H1 (cell line): Measurements from ENCODE around the gene EIF2B2. TPM values are rescaled to one million over a fixed set of nuclear protein-coding genes. Genes with fewer than 3 reads are reported as not detected.

Source experiments
- CTCF ChIA-PET: fragments of 300-600 bp; sonication (Branson Sonifier 250); formaldehyde crosslinking; loops from one replicate; lab custom pipeline; 2021; ENCODE audit not compliant: partially characterized antibody; lab: Charles Lee
- POLR2A ChIA-PET: fragments of 300-600 bp; sonication (Branson Sonifier 250); formaldehyde crosslinking; loops from one replicate; lab custom pipeline; 2021; ENCODE audit warnings: inconsistent platforms; ENCODE audit not compliant: partially characterized antibody; lab: Charles Lee
- DNase-seq, 2 experiments: peaks; one replicate each; pipeline versions ENCODE4 v3.0.0 to v3.0.0-alpha.2; 2010 to 2022; ENCODE audit warnings: low spot score in 2 of 2, low read depth in 1 of 2, mixed read lengths in 1 of 2
- FAIRE-seq: peaks from 2 replicates; lab custom pipeline; 2011; peaks lifted over from hg19 to GRCh38; lab: Jason Lieb, UNC
- H2AFZ ChIP-seq: 2 replicates; pipeline ENCODE4 v1.8.1; 2012; ENCODE audit warnings: low read length, inconsistent platforms
- H2AK5ac ChIP-seq: 2 replicates; pipeline ENCODE4 v1.6.1; 2013; ENCODE audit warnings: low read depth, low read length
- H2BK120ac ChIP-seq: replicated peaks from 2 replicates; pipeline ENCODE3; 2013; ENCODE audit warnings: low read depth, low read length, inconsistent platforms
- H2BK12ac ChIP-seq: 2 replicates; pipeline ENCODE4 v1.6.1; 2013; ENCODE audit warnings: low read depth, low read length
- H2BK15ac ChIP-seq: 2 replicates; pipeline ENCODE4 v1.6.1; 2013; ENCODE audit warnings: low read length
- H2BK20ac ChIP-seq: 2 replicates; pipeline ENCODE4 v1.6.1; 2013; ENCODE audit warnings: low read length
- H2BK5ac ChIP-seq: 2 replicates; pipeline ENCODE4 v1.6.1; 2013; ENCODE audit warnings: low read depth, low read length
- H3K14ac ChIP-seq: 2 replicates; pipeline ENCODE4 v1.6.1; 2013; ENCODE audit warnings: inconsistent platforms; ENCODE audit not compliant: insufficient read length
- H3K18ac ChIP-seq: 2 replicates; pipeline ENCODE4 v1.6.1; 2013; ENCODE audit warnings: low read length; ENCODE audit errors: extremely low read depth
- H3K23ac ChIP-seq: 2 replicates; pipeline ENCODE4 v1.6.1; 2013; ENCODE audit warnings: inconsistent platforms; ENCODE audit not compliant: insufficient read length
- H3K23me2 ChIP-seq: 2 replicates; pipeline ENCODE4 v1.6.1; 2013; ENCODE audit warnings: low read depth, low read length
- H3K27ac ChIP-seq: 2 replicates; pipeline ENCODE4 v1.6.1; 2011; ENCODE audit warnings: low read depth, low read length, inconsistent platforms
- H3K27me3 ChIP-seq, 4 experiments: replicated peaks in 1 of 4; 1 replicate in 1 of 4; 2 replicates in 3 of 4; pipeline versions ENCODE4 v1.6.1 to v1.8.1; 2011 to 2013; ENCODE audit warnings: low read length in 3 of 4, mild to moderate bottlenecking in 3 of 4, inconsistent platforms in 2 of 4, mixed read lengths in 2 of 4, moderate library complexity in 1 of 4; ENCODE audit not compliant: control insufficient read depth in 3 of 4, insufficient read depth in 3 of 4; ENCODE audit errors: extremely low read depth in 1 of 4
- H3K36me3 ChIP-seq, 4 experiments: 2 replicates each; pipeline versions ENCODE4 v1.6.1 to v1.8.1; 2011 to 2013; ENCODE audit warnings: mild to moderate bottlenecking in 4 of 4, low read length in 3 of 4, moderate library complexity in 2 of 4, control low read depth in 1 of 4, inconsistent platforms in 1 of 4; ENCODE audit not compliant: insufficient read depth in 4 of 4, control insufficient read depth in 2 of 4
- H3K4ac ChIP-seq: replicated peaks from 2 replicates; pipeline ENCODE3; 2013; ENCODE audit warnings: low read length, low read depth, mixed read lengths, inconsistent platforms; ENCODE audit not compliant: insufficient read length
- H3K4me1 ChIP-seq, 4 experiments: replicated peaks in 1 of 4; 1 replicate in 1 of 4; 2 replicates in 3 of 4; pipeline versions ENCODE4 v1.6.1 to v1.8.1; 2011 to 2013; ENCODE audit warnings: low read length in 3 of 4, inconsistent platforms in 2 of 4, mixed read lengths in 1 of 4; ENCODE audit not compliant: insufficient read depth in 4 of 4, control insufficient read depth in 3 of 4
- H3K4me2 ChIP-seq, 2 experiments: 2 replicates each; pipeline versions ENCODE4 v1.6.1 to v1.8.1; 2011 to 2013; ENCODE audit warnings: low read depth in 2 of 2, low read length in 2 of 2, control low read depth in 1 of 2, inconsistent platforms in 1 of 2, mild to moderate bottlenecking in 1 of 2; ENCODE audit not compliant: insufficient read depth in 1 of 2
- H3K4me3 ChIP-seq, 4 experiments: fragments of 200-600, 300-600 bp in 1 of 4; sonication (generic), shearing (Covaris generic), sonication (Bioruptor Twin) in 1 of 4; 2 replicates each; pipeline versions ENCODE4 v1.5.1 to v1.8.1; 2011 to 2016; ENCODE audit warnings: low read length in 4 of 4, low read depth in 3 of 4, control low read depth in 2 of 4, inconsistent platforms in 2 of 4, mild to moderate bottlenecking in 2 of 4, mixed read lengths in 1 of 4, moderate library complexity in 1 of 4; ENCODE audit not compliant: insufficient read depth in 2 of 4; ENCODE audit errors: extremely low read depth in 1 of 4
- H3K56ac ChIP-seq: replicated peaks from 2 replicates; pipeline ENCODE3; 2013; ENCODE audit warnings: low read depth, mild to moderate bottlenecking, mixed read lengths, low read length, inconsistent platforms; ENCODE audit not compliant: insufficient read length
- H3K79me1 ChIP-seq: 2 replicates; pipeline ENCODE4 v1.6.1; 2013; ENCODE audit warnings: low read depth, low read length, control low read depth
- H3K79me2 ChIP-seq, 2 experiments: 2 replicates each; pipeline versions ENCODE4 v1.6.1 to v1.8.1; 2012 to 2013; ENCODE audit warnings: low read length in 2 of 2, mild to moderate bottlenecking in 2 of 2, inconsistent platforms in 1 of 2; ENCODE audit not compliant: insufficient read depth in 2 of 2, control insufficient read depth in 1 of 2
- H3K9ac ChIP-seq, 4 experiments: replicated peaks in 1 of 4; 1 replicate in 1 of 4; 2 replicates in 3 of 4; pipeline versions ENCODE4 v1.6.1 to v1.8.1; 2011 to 2013; ENCODE audit warnings: low read depth in 3 of 4, low read length in 3 of 4, control low read depth in 2 of 4, mild to moderate bottlenecking in 2 of 4, moderate library complexity in 2 of 4, inconsistent platforms in 1 of 4; ENCODE audit errors: extremely low read depth in 1 of 4
- H3K9me3 ChIP-seq, 2 experiments: 2 replicates each; pipeline versions ENCODE4 v1.6.1 to v1.8.1; 2012 to 2013; ENCODE audit warnings: mild to moderate bottlenecking in 2 of 2, moderate library complexity in 2 of 2, control low read depth in 1 of 2, inconsistent platforms in 1 of 2, low read depth in 1 of 2, low read length in 1 of 2, mixed read lengths in 1 of 2; ENCODE audit not compliant: insufficient read depth in 2 of 2
- H4K20me1 ChIP-seq, 2 experiments: replicated peaks in 1 of 2; 2 replicates each; pipeline versions ENCODE3 to v1.8.1; 2011 to 2013; ENCODE audit warnings: inconsistent platforms in 2 of 2, low read length in 2 of 2, mild to moderate bottlenecking in 1 of 2; ENCODE audit not compliant: insufficient read depth in 2 of 2, control insufficient read depth in 1 of 2
- H4K5ac ChIP-seq: 2 replicates; pipeline ENCODE4 v1.6.1; 2013; ENCODE audit warnings: low read length, low read depth, mixed read lengths, inconsistent platforms; ENCODE audit not compliant: insufficient read length
- H4K8ac ChIP-seq: 2 replicates; pipeline ENCODE4 v1.8.0; 2013; ENCODE audit warnings: mild to moderate bottlenecking, moderate library complexity, low read length, inconsistent platforms; ENCODE audit not compliant: insufficient read depth; ENCODE audit errors: extremely low read depth
- H4K91ac ChIP-seq: replicated peaks from 2 replicates; pipeline ENCODE3; 2013; ENCODE audit warnings: low read length, mixed read lengths, inconsistent platforms; ENCODE audit not compliant: insufficient read length
- ATF3 ChIP-seq: IDR thresholded peaks from 2 replicates; pipeline ENCODE4 v1.6.1; 2011; ENCODE audit warnings: low read depth, mild to moderate bottlenecking, low read length; ENCODE audit not compliant: insufficient read depth
- CHD1 ChIP-seq: IDR thresholded peaks from 2 replicates; pipeline ENCODE4 v1.6.1; 2012; ENCODE audit warnings: low read depth, low read length, improper control_type of control experiment
- CTCF ChIP-seq, 3 experiments: IDR thresholded peaks; 1 replicate in 2 of 3; 2 replicates in 1 of 3; pipeline versions ENCODE4 v1.5.1 to v1.6.1; 2011; ENCODE audit warnings: low read length in 3 of 3, mild to moderate bottlenecking in 3 of 3, inconsistent platforms in 2 of 3, low read depth in 1 of 3, moderate library complexity in 1 of 3; ENCODE audit not compliant: insufficient read depth in 1 of 3; ENCODE audit errors: control extremely low read depth in 1 of 3
- E2F6 ChIP-seq: IDR thresholded peaks from 2 replicates; pipeline ENCODE4 v1.6.1; 2012; ENCODE audit warnings: inconsistent platforms
- HDAC6 ChIP-seq: IDR thresholded peaks from one replicate; pipeline ENCODE4 v1.7.1; 2012; ENCODE audit warnings: low read depth, mild to moderate bottlenecking, inconsistent platforms, low read length, moderate library complexity
- KDM5A ChIP-seq: fragments of 200-600 bp; IDR thresholded peaks from 2 replicates; pipeline ENCODE4 v1.7.1; 2012; ENCODE audit warnings: mild to moderate bottlenecking, low read length, inconsistent platforms, mixed read lengths
- RAD21 ChIP-seq, 2 experiments: IDR thresholded peaks in 1 of 2; conservative IDR thresholded peaks in 1 of 2; 2 replicates each; pipeline ENCODE4 v1.6.1; 2011; ENCODE audit warnings: low read depth in 2 of 2, low read length in 2 of 2, improper control_type of control experiment in 1 of 2, inconsistent platforms in 1 of 2, mild to moderate bottlenecking in 1 of 2, moderate library complexity in 1 of 2
- SP1 ChIP-seq: IDR thresholded peaks from 2 replicates; pipeline ENCODE4 v1.6.1; 2011; ENCODE audit warnings: low read depth, low read length
- WGBS, 2 experiments: shearing (Covaris generic) in 1 of 2; methylation state at CpG; one replicate each; pipeline versions ENCODE4 v1.1.6 to v1.1.7; 2013 to 2015; ENCODE audit warnings: low lambda C conversion rate in 2 of 2, mixed read lengths in 2 of 2, inconsistent platforms in 1 of 2, low coverage in 1 of 2, missing lambda C conversion rate in 1 of 2; ENCODE audit not compliant: insufficient replicate concordance in 2 of 2, insufficient coverage in 1 of 2, insufficient read length in 1 of 2; ENCODE audit errors: extremely low coverage in 1 of 2, missing lambda C conversion rate in 1 of 2; 5-methylcytosine and 5-hydroxymethylcytosine counted together
- polyA plus RNA-seq, 7 experiments: library from polyadenylated mRNA; depleted of rRNA in 3 of 7; stranded (reverse) in 5 of 7; unstranded in 2 of 7; fragments of >200 nt in 5 of 7; fragments of 200-250 nt in 2 of 7; gene quantifications; 1 replicate in 5 of 7; 2 replicates in 1 of 7; 4 replicates in 1 of 7; pipeline versions ENCODE4 v1.2.1 to v1.2.3, GENCODE V29; 2011 to 2013; ENCODE audit warnings: missing spikeins in 2 of 7, mixed read lengths in 2 of 7
- total RNA-seq: library from RNA; stranded (reverse); fragmentation: NEBNext Ultra II Directional; extraction: Animal tissue kit (Norgen Biotek cat#: 25700); gene quantifications from 2 replicates; pipeline ENCODE4 v1.2.1, GENCODE V29; 2021

Gene EIF2B2
- total and polyA plus RNA-seq, 2 of the 8 experiments (the other 6 are each of a cell fraction or from before 2014, with no cell fraction given): 42.6 to 79.9 TPM

GRCh38 chr14:74959596-74960180 lies 43.0 kb upstream of the EIF2B2 start:
- peaks cover 11% of the 10 kb centered on the region for H3K23me2 ChIP-seq
- H4K91ac ChIP-seq: no peak overlapping the region
- H3K4me3 ChIP-seq: no peak overlapping the region
- H2BK120ac ChIP-seq: no peak overlapping the region
- H3K18ac ChIP-seq: no peak overlapping the region
- no peaks in the 10 kb centered on the region for H3K36me3 ChIP-seq
- no peak overlapping the region for H3K23ac ChIP-seq
- no peaks in the 10 kb centered on the region for H3K79me1 ChIP-seq
- H3K27ac ChIP-seq: no peak overlapping the region
- no peak overlapping the region for H4K5ac ChIP-seq
- peaks cover 2 to 24% (median 10%) of the 10 kb centered on the region in 4 experiments for H3K4me1 ChIP-seq
- ChIA-PET CTCF (interaction anchor here (1.0 to 11.8 kb wide), 4 partner anchors 9 to 54 kb away, joined by 4 to 146 read pairs (median 9); no protein-coding TSS in a partner anchor), POLR2A (interaction anchor here (1.1 to 2.5 kb wide), 3 partner anchors 10 to 60 kb away, joined by 3 to 5 read pairs (median 4); no protein-coding TSS in a partner anchor)
- H3K9me3 ChIP-seq: no peaks in the 10 kb centered on the region
- no peak overlapping the region for H2BK20ac ChIP-seq
- no peak overlapping the region for H4K8ac ChIP-seq
- no peak overlapping the region for H3K9ac ChIP-seq
- H3K56ac ChIP-seq: no peak overlapping the region
- WGBS, 2 experiments: 89% methylated on average over 5 of the region's 5 CpGs; no CpG with 5 or more reads in 1 of the 2 experiments
- no peak overlapping the region for H3K4me2 ChIP-seq
- no peaks in the 10 kb centered on the region for H3K79me2 ChIP-seq
- no peak for DNase-seq
- peaks cover 0 to 10% (median 9%) of the 10 kb centered on the region in 4 experiments; a peak in 5 of 7 replicates for H3K27me3 ChIP-seq
- no peak overlapping the region for H2AFZ ChIP-seq
- no peak overlapping the region for H2BK15ac ChIP-seq
- no peak for FAIRE-seq
- H2AK5ac ChIP-seq: no peak overlapping the region
- no peak overlapping the region for H3K14ac ChIP-seq
- no peak overlapping the region for H2BK5ac ChIP-seq
- no peak overlapping the region for H3K4ac ChIP-seq
- H4K20me1 ChIP-seq: no peaks in the 10 kb centered on the region
- H2BK12ac ChIP-seq: no peak overlapping the region
- no peak for TF ChIP-seq CTCF (IDR thresholded peaks at IDR 0.05; ENCODE audit: control extremely low read depth in 1 of 3, insufficient read depth in 1 of 3, low read depth in 1 of 3, low read length in 3 of 3)
- TF ChIP-seq CHD1: no peak
- TF ChIP-seq HDAC6: no peak
- no peak for TF ChIP-seq SP1
- TF ChIP-seq RAD21 (IDR thresholded peaks at IDR 0.05 in 1 of 2, conservative IDR thresholded peaks at IDR 0.05 in 1 of 2; ENCODE audit: low read depth in 2 of 2, low read length in 2 of 2): no peak
- no peak for TF ChIP-seq KDM5A
- TF ChIP-seq E2F6: no peak
- TF ChIP-seq ATF3: no peak
